Breast epithelium (tissue), 3 donors: ENCODE measurements around the gene ID3.

Experiments used
- POLR2A ChIP-seq: fragments of 450-650 bp; IDR thresholded peaks from one replicate; pipeline ENCODE4 v1.6.1; 2016; ENCODE audit warnings: antibody characterized with exemption, mild to moderate bottlenecking, moderate library complexity
- POLR2AphosphoS5 ChIP-seq, 3 donors: sonication (generic); formaldehyde crosslinking; IDR thresholded peaks; one replicate each; pipeline ENCODE4 v1.6.1; 2017; ENCODE audit warnings: antibody characterized with exemption in 3 of 3
- TF ChIP-seq, protein P1 (sequence below), 3 donors: fragments of 450-650 bp; IDR thresholded peaks; one replicate each; pipeline ENCODE4 v1.5.1; 2016 to 2017; ENCODE audit warnings: antibody characterized with exemption in 3 of 3, mild to moderate bottlenecking in 3 of 3, moderate library complexity in 3 of 3

DNA sequence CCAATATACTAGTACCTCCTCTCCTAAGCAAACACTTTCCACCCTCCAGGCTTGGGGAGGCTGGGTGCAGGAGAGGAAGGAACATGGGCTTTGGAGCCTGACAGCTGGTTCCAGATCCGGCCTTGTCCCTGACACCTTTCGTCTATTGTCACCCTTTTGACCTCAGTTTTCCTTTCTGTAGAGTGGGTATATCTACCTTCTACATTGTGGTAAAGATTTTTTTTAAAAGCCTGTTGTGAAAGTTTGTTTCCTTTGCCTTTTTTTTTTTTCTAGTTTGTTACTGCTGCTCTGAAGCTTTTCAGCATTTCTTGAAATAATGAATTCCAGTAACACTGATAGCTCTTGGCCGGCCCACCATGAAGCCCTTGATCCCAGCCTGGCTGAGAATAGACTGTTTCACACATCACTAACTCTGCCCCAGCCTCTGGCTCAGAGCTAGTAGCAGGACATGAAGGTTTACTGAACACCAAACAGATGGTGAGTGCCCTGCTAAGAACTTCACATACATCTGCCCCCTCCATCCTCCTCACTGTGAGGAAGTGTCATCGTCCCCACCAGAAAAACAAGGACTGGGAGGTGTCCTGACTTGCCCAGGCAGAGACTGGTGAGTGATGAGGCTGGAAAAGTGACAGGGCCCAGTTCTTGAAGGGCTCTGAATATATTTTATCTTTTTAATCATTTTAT lies 33.0 kb upstream of the ID3 start:
- TF ChIP-seq, protein P1, sequence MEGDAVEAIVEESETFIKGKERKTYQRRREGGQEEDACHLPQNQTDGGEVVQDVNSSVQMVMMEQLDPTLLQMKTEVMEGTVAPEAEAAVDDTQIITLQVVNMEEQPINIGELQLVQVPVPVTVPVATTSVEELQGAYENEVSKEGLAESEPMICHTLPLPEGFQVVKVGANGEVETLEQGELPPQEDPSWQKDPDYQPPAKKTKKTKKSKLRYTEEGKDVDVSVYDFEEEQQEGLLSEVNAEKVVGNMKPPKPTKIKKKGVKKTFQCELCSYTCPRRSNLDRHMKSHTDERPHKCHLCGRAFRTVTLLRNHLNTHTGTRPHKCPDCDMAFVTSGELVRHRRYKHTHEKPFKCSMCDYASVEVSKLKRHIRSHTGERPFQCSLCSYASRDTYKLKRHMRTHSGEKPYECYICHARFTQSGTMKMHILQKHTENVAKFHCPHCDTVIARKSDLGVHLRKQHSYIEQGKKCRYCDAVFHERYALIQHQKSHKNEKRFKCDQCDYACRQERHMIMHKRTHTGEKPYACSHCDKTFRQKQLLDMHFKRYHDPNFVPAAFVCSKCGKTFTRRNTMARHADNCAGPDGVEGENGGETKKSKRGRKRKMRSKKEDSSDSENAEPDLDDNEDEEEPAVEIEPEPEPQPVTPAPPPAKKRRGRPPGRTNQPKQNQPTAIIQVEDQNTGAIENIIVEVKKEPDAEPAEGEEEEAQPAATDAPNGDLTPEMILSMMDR (IDR thresholded peaks at IDR 0.05), result no peak
- TF ChIP-seq POLR2A (no peak), POLR2AphosphoS5 (IDR thresholded peaks at IDR 0.05) (no peak)
